GM03348 (cell line): ENCODE data around the gene LRRC39.
"Not testable (repeated sequence)": the region's sequence is repeated elsewhere in the genome, so short reads cannot be mapped to it uniquely, and the experiment has no call there.

ENCODE experiments used
- DNase-seq: peaks from one replicate; pipeline ENCODE4 v3.0.0; 2012; ENCODE audit warnings: low spot score

The LRRC39 gene

GRCh38 chr1:100178091-100178490, at the start of gene LRRC39:
Gene LRRC39, minus strand, starts transcription at chr1:100178256. Its CDS starts 9,740 bp downstream, at chr1:100168516.
- DNase-seq, result no peak

- DNase-seq, result no peak
Measured at GRCh38 chr1:100222428-100222827, 44.4 kb upstream of the LRRC39 start.

GRCh38 chr1:100219883-100220282, 41.8 kb upstream of the LRRC39 start:
- DNase-seq, result no peak

GRCh38 chr1:100219457-100219856, 41.4 kb upstream of the LRRC39 start:
- DNase-seq, result no peak

GRCh38 chr1:100217834-100218233, 39.8 kb upstream of the LRRC39 start:
- DNase-seq, result no peak

- DNase-seq, result no peak
Measured at GRCh38 chr1:100215101-100215500, 37.0 kb upstream of the LRRC39 start.

GRCh38 chr1:100213141-100213540, 35.1 kb upstream of the LRRC39 start:
- DNase-seq, result no peak

GRCh38 chr1:100206301-100206700, 28.2 kb upstream of the LRRC39 start:
- DNase-seq, result no peak

- DNase-seq, result not testable (repeated sequence)
Measured at GRCh38 chr1:100205593-100205992, 27.5 kb upstream of the LRRC39 start.

GRCh38 chr1:100205103-100205502, 27.0 kb upstream of the LRRC39 start:
- not testable (repeated sequence) for DNase-seq

GRCh38 chr1:100202703-100203102, 24.6 kb upstream of the LRRC39 start:
- DNase-seq, result not testable (repeated sequence)

GRCh38 chr1:100200060-100200459, 22.0 kb upstream of the LRRC39 start:
- not testable (repeated sequence) for DNase-seq

GRCh38 chr1:100198596-100198995, 20.5 kb upstream of the LRRC39 start:
- DNase-seq, result no peak

- DNase-seq, result peak; percentile 63
Measured at GRCh38 chr1:100188617-100189016, 10.6 kb upstream of the LRRC39 start.

- DNase-seq, result peak; percentile 29
Measured at GRCh38 chr1:100187912-100188311, 9.9 kb upstream of the LRRC39 start.

- no peak for DNase-seq
Measured at GRCh38 chr1:100184536-100184935, 6.5 kb upstream of the LRRC39 start.

- no peak for DNase-seq
Measured at GRCh38 chr1:100183370-100183769, 5.3 kb upstream of the LRRC39 start.

GRCh38 chr1:100177295-100178041, 588 bp downstream of the LRRC39 start:
- no peak for DNase-seq

- DNase-seq, result no peak
Measured at GRCh38 chr1:100168051-100168450, 10.0 kb downstream of the LRRC39 start.

- DNase-seq, result no peak
Measured at GRCh38 chr1:100164702-100165101, 13.4 kb downstream of the LRRC39 start.

GRCh38 chr1:100164216-100164615, 13.8 kb downstream of the LRRC39 start:
- DNase-seq, result peak; percentile 75

- DNase-seq, result no peak
Measured at GRCh38 chr1:100162881-100163280, 15.2 kb downstream of the LRRC39 start.

GRCh38 chr1:100152271-100152670, 25.8 kb downstream of the LRRC39 start:
- no peak for DNase-seq

- no peak for DNase-seq
Measured at GRCh38 chr1:100151679-100152078, 26.4 kb downstream of the LRRC39 start.
